Measurements from ENCODE around the gene ATP9A. TPM values are rescaled to one million over a fixed set of nuclear protein-coding genes. Genes with fewer than 3 reads are reported as not detected.

ATP9A gene
- total RNA-seq, 4 donors from 2014 or later, result 52.5 to 72.8 (median 61.7) TPM

DNA sequence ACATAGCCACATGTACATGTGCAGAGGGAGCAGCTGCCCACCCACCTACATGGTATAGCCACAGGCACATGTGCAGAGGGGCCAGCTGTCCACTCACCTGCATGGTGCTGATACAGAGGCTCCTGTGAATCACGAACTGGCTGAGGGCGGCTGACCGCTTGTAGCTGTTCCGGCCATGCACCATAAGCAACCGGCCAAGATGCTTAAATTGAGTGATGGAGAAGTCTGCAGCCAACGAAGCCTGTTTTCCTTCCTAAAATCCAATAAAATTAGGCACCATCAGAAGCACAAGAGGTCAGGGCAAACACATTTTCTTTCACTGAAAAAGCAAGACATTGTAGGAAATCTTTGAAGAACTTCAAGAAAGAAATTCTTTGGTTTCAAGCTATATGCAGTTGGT is 154.6 kb downstream of the ATP9A start:
- no peaks in the 10 kb centered on the region for H3K9me3 ChIP-seq
- TF ChIP-seq CTCF (IDR thresholded peaks at IDR 0.05) (no peak), POLR2A (IDR thresholded peaks at IDR 0.05) (no peak)
- no peak overlapping the region for H3K27ac ChIP-seq
- H3K36me3 ChIP-seq, result peaks cover 18 to 20% of the 10 kb centered on the region in 2 donors
- DNase-seq, result no peak
- 89 to 95% methylated on average over 6 of the region's 6 CpGs for WGBS, 2 donors
- H3K27me3 ChIP-seq, result no peaks in the 10 kb centered on the region
- intact Hi-C loops (cut with DNase I), result no loop called here
- no peaks in the 10 kb centered on the region for H3K4me1 ChIP-seq
- no peak overlapping the region for H3K4me3 ChIP-seq (replicated peaks in 1 of 3)

DNA sequence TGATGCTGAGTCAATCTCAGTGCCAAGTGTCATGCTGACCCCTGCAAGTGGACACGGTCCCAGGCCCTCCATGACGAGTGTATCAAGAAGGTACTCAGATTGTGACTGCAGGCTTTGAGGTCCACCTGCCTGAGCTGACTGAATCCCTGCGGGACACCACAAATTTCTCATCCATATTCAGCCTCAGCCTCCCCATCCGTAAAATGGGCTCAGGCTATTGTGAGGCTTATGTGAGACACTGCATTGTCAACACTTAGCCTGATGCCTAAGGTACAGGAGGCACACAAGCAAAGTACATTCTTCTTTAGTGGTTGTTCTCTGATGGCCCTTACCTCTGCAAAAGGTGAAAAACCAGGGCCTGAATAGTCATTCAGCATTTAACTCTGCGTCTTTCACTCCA is 155.3 kb downstream of the ATP9A start:
- WGBS, 2 donors, result 93 to 96% methylated on average over 5 of the region's 5 CpGs
- no peak for TF ChIP-seq POLR2A (IDR thresholded peaks at IDR 0.05)
- no peak overlapping the region for H3K27ac ChIP-seq
- no peak overlapping the region for H3K4me3 ChIP-seq (replicated peaks in 1 of 3)
- H3K36me3 ChIP-seq, result peaks cover 14 to 21% of the 10 kb centered on the region in 2 donors
- intact Hi-C loops (cut with DNase I), result no loop called here
- no peak for DNase-seq
- no peaks in the 10 kb centered on the region for H3K27me3 ChIP-seq
- H3K9me3 ChIP-seq, result no peaks in the 10 kb centered on the region
- H3K4me1 ChIP-seq, result no peaks in the 10 kb centered on the region

DNA sequence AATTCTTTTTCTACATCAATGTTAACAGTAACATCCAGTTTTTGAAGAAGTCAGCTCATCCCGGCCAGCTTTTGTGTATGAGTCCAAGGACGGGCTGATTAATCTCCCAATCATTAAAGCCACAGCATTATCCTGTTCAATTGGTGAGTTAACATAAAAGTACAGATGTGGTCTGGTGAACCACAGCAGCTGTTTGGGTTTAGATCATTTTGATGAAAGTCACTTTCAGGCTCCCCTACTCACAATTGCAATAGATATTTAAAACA is 156.6 kb downstream of the ATP9A start:
- Histone ChIP-seq H3K4me3 (replicated peaks in 1 of 3) (no peak overlapping the region), H3K9me3 (no peaks in the 10 kb centered on the region), H3K27ac (no peak overlapping the region), H3K36me3 (peaks cover 8 to 12% of the 10 kb centered on the region in 2 donors), H3K27me3 (no peaks in the 10 kb centered on the region), H3K4me1 (no peaks in the 10 kb centered on the region)
- 84% methylated on average over 2 of the region's 2 CpGs for WGBS, 2 donors
- intact Hi-C loops (cut with DNase I), result no loop called here
- TF ChIP-seq CTCF (IDR thresholded peaks at IDR 0.05) (no peak), POLR2A (IDR thresholded peaks at IDR 0.05) (no peak)
- DNase-seq, result no peak

DNA sequence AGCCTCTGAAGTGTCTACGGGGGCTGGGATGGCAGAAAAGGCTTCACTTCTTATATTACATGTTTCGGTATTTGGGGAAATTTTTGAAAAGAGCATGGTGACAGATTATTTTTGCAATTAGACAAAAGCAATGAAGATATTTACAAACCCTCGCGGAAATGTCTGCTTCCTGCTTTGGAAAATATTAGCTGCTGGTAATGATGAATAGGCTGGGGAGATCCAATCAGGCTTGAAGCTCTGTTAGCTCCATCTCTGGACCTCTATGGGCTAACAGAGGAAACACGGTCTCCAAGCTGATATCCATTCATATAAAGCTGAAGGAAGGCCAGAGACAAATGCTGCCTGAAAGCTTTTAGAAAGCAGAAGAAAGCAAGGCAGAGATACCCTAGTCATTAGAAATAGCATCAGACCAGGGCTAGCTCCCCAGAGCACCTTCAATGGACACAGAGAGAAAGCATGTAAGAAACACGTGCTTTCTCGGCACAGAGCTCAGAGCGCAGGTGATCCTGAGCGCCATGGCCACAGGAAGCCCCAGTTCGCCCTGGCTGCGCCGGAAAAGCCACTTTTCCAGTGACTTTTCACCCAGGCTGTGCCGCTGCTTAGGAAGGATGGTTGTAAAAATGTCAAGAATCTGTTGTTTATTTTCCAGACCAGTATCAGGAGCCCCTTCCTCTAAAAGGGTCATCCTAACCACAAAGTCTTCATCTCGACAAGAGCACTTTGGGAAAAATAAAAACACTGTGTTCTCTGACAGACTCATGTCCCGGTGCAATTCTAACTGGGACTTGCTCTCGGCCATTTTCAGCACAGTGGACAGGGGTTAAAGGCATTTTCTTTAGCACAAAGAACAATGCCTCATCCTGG is 157.2 kb downstream of the ATP9A start:
- no peak for DNase-seq
- Histone ChIP-seq H3K27ac (no peak overlapping the region), H3K4me3 (replicated peaks in 1 of 3) (no peak overlapping the region), H3K9me3 (no peaks in the 10 kb centered on the region), H3K4me1 (no peaks in the 10 kb centered on the region), H3K36me3 (peaks cover 8 to 12% of the 10 kb centered on the region in 2 donors), H3K27me3 (no peaks in the 10 kb centered on the region)
- 82 to 84% methylated on average over 16 of the region's 16 CpGs for WGBS, 2 donors
- intact Hi-C loops (cut with DNase I), result no loop called here
- no peak for TF ChIP-seq CTCF (IDR thresholded peaks at IDR 0.05)
- TF ChIP-seq POLR2A (IDR thresholded peaks at IDR 0.05), result no peak

- intact Hi-C loops (cut with DNase I), result no loop called here
- no peak for DNase-seq
- Histone ChIP-seq H3K9me3 (no peaks in the 10 kb centered on the region), H3K4me1 (no peaks in the 10 kb centered on the region), H3K4me3 (replicated peaks in 1 of 3) (no peak overlapping the region), H3K27me3 (no peaks in the 10 kb centered on the region), H3K27ac (no peak overlapping the region), H3K36me3 (peaks cover 10 to 12% of the 10 kb centered on the region in 2 donors)
- WGBS, 2 donors, result 85 to 88% methylated on average over 8 of the region's 8 CpGs
- no peak for TF ChIP-seq CTCF (IDR thresholded peaks at IDR 0.05)
These were observed 158.1 kb downstream of the ATP9A start for GRCh38 chr20:51610111-51610510.
